Neural cell (in vitro differentiated cells): ENCODE data around the gene PTCSC3. TPM values are rescaled to one million over a fixed set of nuclear protein-coding genes. Genes with fewer than 3 reads are reported as not detected.

ENCODE experiments used
- H2AFZ ChIP-seq: fragments of 200-600, 300-800 bp; sonication (generic), shearing (Covaris generic); 2 replicates; pipeline ENCODE4 v1.6.0; 2014; ENCODE audit warnings: low read depth, mild to moderate bottlenecking, antibody characterized with exemption, low read length, moderate library complexity
- H3F3A ChIP-seq: fragments of 200-600 bp; shearing (Covaris generic); 2 replicates; pipeline ENCODE4 v1.6.1; 2016; ENCODE audit warnings: mild to moderate bottlenecking, moderate library complexity, mixed read lengths, antibody characterized with exemption, low read length; ENCODE audit not compliant: insufficient read depth, poor library complexity, severe bottlenecking
- H3K27ac ChIP-seq: fragments of 200-600, 300-800 bp; sonication (generic), shearing (Covaris generic); 2 replicates; pipeline ENCODE4 v1.5.1; 2014; ENCODE audit warnings: mild to moderate bottlenecking, low read length, moderate library complexity
- H3K27me3 ChIP-seq: fragments of 300-800, 200-600 bp; sonication (generic), shearing (Covaris generic); 2 replicates; pipeline ENCODE4 v1.6.0; 2014; ENCODE audit warnings: mild to moderate bottlenecking, low read depth, low read length, moderate library complexity; ENCODE audit not compliant: insufficient read depth
- H3K36me3 ChIP-seq: fragments of 300-800, 200-600 bp; sonication (generic), shearing (Covaris generic); 2 replicates; pipeline ENCODE4 v1.5.1; 2014; ENCODE audit warnings: mild to moderate bottlenecking, antibody characterized with exemption, low read length, moderate library complexity; ENCODE audit not compliant: insufficient read depth
- H3K4me2 ChIP-seq: fragments of 300-800, 200-600 bp; sonication (generic), shearing (Covaris generic); 2 replicates; pipeline ENCODE4 v1.6.0; 2014; ENCODE audit warnings: mild to moderate bottlenecking, low read length
- H3K4me3 ChIP-seq: fragments of 300-800, 200-600 bp; sonication (generic), shearing (Covaris generic); 2 replicates; pipeline ENCODE4 v1.5.1; 2014; ENCODE audit warnings: mild to moderate bottlenecking, low read length, moderate library complexity
- H3K79me2 ChIP-seq: fragments of 200-600 bp; shearing (Covaris generic); replicated peaks from 2 replicates; pipeline ENCODE4 v1.6.0; 2014; ENCODE audit warnings: mild to moderate bottlenecking, low read length, moderate library complexity; ENCODE audit not compliant: insufficient read depth
- H3K9ac ChIP-seq: fragments of 300-800, 200-600 bp; sonication (generic), shearing (Covaris generic); 2 replicates; pipeline ENCODE4 v1.6.1; 2016; ENCODE audit warnings: mild to moderate bottlenecking, low read length, mixed read lengths
- H3K9me2 ChIP-seq: fragments of 200-600 bp; shearing (Covaris generic); 2 replicates; pipeline ENCODE4 v1.6.1; 2016; ENCODE audit warnings: mild to moderate bottlenecking, low read length, mixed read lengths; ENCODE audit not compliant: insufficient read depth
- H3K9me3 ChIP-seq: fragments of 200-600, 300-800 bp; sonication (generic), shearing (Covaris generic); 2 replicates; pipeline ENCODE4 v1.6.1; 2016; ENCODE audit warnings: mild to moderate bottlenecking, mixed run types, low read length, moderate library complexity, mixed read lengths
- H4K20me1 ChIP-seq: fragments of 200-600 bp; shearing (Covaris generic); 2 replicates; pipeline ENCODE4 v1.6.1; 2016; ENCODE audit warnings: mild to moderate bottlenecking, mixed run types; ENCODE audit not compliant: insufficient read depth
- CTCF ChIP-seq: fragments of 450-650 bp; IDR thresholded peaks from 2 replicates; pipeline ENCODE4 v1.5.1; 2014; ENCODE audit warnings: antibody characterized with exemption, mild to moderate bottlenecking, moderate library complexity; ENCODE audit not compliant: poor library complexity, severe bottlenecking
- EP300 ChIP-seq: fragments of 450-650 bp; conservative IDR thresholded peaks from 2 replicates; pipeline ENCODE4 v1.6.1; 2014; ENCODE audit warnings: antibody characterized with exemption, mild to moderate bottlenecking, moderate library complexity; ENCODE audit not compliant: poor library complexity, severe bottlenecking
- EZH2 ChIP-seq: fragments of 200-600, 300-800 bp; shearing (Covaris generic), sonication (generic); IDR thresholded peaks from 2 replicates; pipeline ENCODE4 v1.6.1; 2014; ENCODE audit warnings: antibody characterized with exemption, low read length, borderline replicate concordance, mild to moderate bottlenecking; ENCODE audit not compliant: insufficient read depth, poor library complexity, severe bottlenecking
- MXI1 ChIP-seq: fragments of 450-650 bp; conservative IDR thresholded peaks from 2 replicates; pipeline ENCODE4 v1.6.1; 2014; ENCODE audit warnings: antibody characterized with exemption, mild to moderate bottlenecking; ENCODE audit not compliant: poor library complexity, severe bottlenecking
- POLR2AphosphoS5 ChIP-seq: IDR thresholded peaks from 2 replicates; pipeline ENCODE4 v1.6.1; 2012
- RAD21 ChIP-seq: fragments of 450-650 bp; conservative IDR thresholded peaks from 2 replicates; pipeline ENCODE4 v1.6.1; 2014; ENCODE audit warnings: antibody characterized with exemption, mild to moderate bottlenecking, moderate library complexity
- REST ChIP-seq: IDR thresholded peaks from 2 replicates; pipeline ENCODE4 v1.6.1; 2012; ENCODE audit warnings: borderline replicate concordance
- SMC3 ChIP-seq: fragments of 450-650 bp; conservative IDR thresholded peaks from 2 replicates; pipeline ENCODE4 v1.6.1; 2014; ENCODE audit warnings: antibody characterized with exemption, mild to moderate bottlenecking, moderate library complexity; ENCODE audit not compliant: poor library complexity
- TAF1 ChIP-seq: IDR thresholded peaks from 2 replicates; pipeline ENCODE4 v1.6.1; 2012; ENCODE audit warnings: low read depth
- polyA plus RNA-seq: library from polyadenylated mRNA; depleted of rRNA; stranded (reverse); fragments of >200 nt; gene quantifications from 2 replicates; pipeline ENCODE4 v1.2.3, GENCODE V29; 2014

PTCSC3 gene
- polyA plus RNA-seq, 1 donor from 2014 or later: not detected

GRCh38 chr14:36091096-36091495, 85.4 kb downstream of the PTCSC3 start:
- Histone ChIP-seq H3K9me2 (no peaks in the 10 kb centered on the region), H3K4me2 (no peak overlapping the region), H4K20me1 (no peaks in the 10 kb centered on the region), H3K9ac (no peak overlapping the region), H3K4me3 (no peak overlapping the region), H3K36me3 (no peaks in the 10 kb centered on the region), H3K9me3 (no peaks in the 10 kb centered on the region), H3F3A (no peaks in the 10 kb centered on the region), H3K79me2 (no peaks in the 10 kb centered on the region), H2AFZ (no peak overlapping the region), H3K27ac (no peak overlapping the region), H3K27me3 (no peaks in the 10 kb centered on the region)
- TF ChIP-seq MXI1 (no peak), SMC3 (no peak), RAD21 (no peak), EZH2 (no peak), TAF1 (no peak), CTCF (no peak)

GRCh38 chr14:36087411-36087810, 89.1 kb downstream of the PTCSC3 start:
- TF ChIP-seq TAF1: no peak
- TF ChIP-seq POLR2AphosphoS5: no peak
- TF ChIP-seq CTCF: no peak
- no peak for TF ChIP-seq EZH2
- TF ChIP-seq SMC3: no peak
- H3K4me3 ChIP-seq: no peak overlapping the region
- H4K20me1 ChIP-seq: no peaks in the 10 kb centered on the region
- H3K79me2 ChIP-seq: no peaks in the 10 kb centered on the region
- H3K27ac ChIP-seq: no peak overlapping the region
- H3K9me3 ChIP-seq: no peaks in the 10 kb centered on the region
- H2AFZ ChIP-seq: no peak overlapping the region
- no peaks in the 10 kb centered on the region for H3K9me2 ChIP-seq
- no peaks in the 10 kb centered on the region for H3K36me3 ChIP-seq
- H3F3A ChIP-seq: no peaks in the 10 kb centered on the region
- H3K4me2 ChIP-seq: no peak overlapping the region
- no peaks in the 10 kb centered on the region for H3K27me3 ChIP-seq
- no peak overlapping the region for H3K9ac ChIP-seq

- Histone ChIP-seq H3K27ac (no peak overlapping the region), H3F3A (no peaks in the 10 kb centered on the region), H3K9ac (no peak overlapping the region), H4K20me1 (no peaks in the 10 kb centered on the region), H3K9me3 (no peaks in the 10 kb centered on the region), H3K27me3 (no peaks in the 10 kb centered on the region), H3K79me2 (no peaks in the 10 kb centered on the region), H3K9me2 (no peaks in the 10 kb centered on the region), H3K4me2 (no peak overlapping the region), H3K36me3 (no peaks in the 10 kb centered on the region), H3K4me3 (no peak overlapping the region), H2AFZ (no peak overlapping the region)
- TF ChIP-seq MXI1 (no peak), EZH2 (no peak), POLR2AphosphoS5 (no peak), REST (no peak), CTCF (no peak), SMC3 (no peak), TAF1 (no peak), EP300 (no peak), RAD21 (no peak)
Measured at GRCh38 chr14:36086629-36087395, 89.7 kb downstream of the PTCSC3 start.
